ENCODE results near the gene OGDH.
A peak's percentile ranks its signal among the peaks of the same experiment; 100 is the strongest.

OGDH gene

DNA sequence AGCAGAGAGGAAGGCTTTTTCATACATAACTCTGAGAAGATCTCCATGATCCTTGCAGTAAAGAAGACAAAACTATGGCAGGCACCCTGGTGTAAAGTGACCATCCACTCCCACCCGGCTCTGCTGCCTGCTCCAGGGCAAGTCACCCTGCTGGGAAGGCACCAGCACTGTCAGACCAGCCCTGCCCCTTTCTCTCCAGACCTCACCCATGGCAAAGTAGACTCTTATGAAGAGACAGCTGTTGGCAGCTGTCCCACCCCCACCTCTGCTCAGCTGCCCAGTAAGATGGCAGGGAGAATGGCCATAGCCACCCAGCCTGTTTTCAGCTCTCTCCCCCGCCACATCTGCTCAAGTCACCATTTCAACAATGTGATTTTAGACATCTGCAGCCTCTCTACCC, 133.6 kb downstream of the OGDH start:
- DNase-seq, result no peak

GRCh38 chr7:44743750-44744149, 137.3 kb downstream of the OGDH start:
- DNase-seq, result no peak

DNA sequence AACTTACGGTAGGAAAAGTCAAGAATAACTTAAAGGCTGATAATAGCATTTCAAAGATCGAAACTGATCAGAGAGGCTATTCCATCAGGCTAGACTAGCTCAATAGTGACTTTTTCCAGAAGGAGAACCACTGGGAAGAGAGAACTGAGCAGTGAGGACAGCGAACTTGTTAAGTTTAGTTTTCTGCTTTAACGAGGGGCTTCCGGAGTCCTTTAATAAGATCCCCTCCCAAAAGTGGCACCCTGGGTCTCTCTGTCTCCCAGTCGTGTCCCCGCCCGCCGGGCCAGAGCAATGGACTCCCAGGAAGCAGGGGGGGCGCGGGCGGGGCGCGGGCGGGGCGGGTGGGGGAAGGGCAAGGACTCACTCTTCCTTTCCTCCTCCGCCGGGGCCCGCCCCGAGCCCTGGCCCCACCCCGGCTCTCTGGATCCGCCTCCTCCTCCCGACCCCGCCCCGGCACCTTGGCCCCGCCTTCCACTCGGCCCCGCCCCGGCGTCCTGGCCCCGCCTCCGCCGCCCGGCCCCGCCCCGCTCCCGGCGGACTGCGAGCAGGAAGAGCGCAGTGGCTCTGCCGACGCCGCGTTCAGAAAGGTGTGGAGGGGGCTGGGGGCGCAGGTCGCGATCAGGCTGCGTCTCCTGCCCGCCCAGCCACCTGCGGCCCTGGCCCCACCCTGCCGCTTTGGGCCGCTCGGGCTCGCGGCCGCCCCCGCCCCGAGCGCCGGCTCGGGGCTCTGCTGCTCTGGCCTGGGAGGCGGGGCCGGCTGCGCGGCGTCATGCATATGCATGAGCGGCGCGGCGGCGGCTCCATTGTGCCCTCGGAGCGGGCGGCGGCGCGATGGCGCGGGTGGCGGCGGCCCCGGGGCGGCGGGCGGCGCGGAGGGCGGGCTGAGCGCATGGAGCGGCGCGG, 141.9 kb downstream of the OGDH start, which contains the start of gene ZMIZ2:
Gene ZMIZ2, plus strand, starts transcription at position 803 of the 903 bp plus-strand sequence. CDS start 7,403 bp downstream, outside the sequence.
- DNase-seq, result peak; percentile 87

GRCh38 chr7:44748948-44749731, 142.7 kb downstream of the OGDH start:
- DNase-seq, result no peak

GRCh38 chr7:44749992-44750391, 143.6 kb downstream of the OGDH start:
- DNase-seq, result no peak

DNA sequence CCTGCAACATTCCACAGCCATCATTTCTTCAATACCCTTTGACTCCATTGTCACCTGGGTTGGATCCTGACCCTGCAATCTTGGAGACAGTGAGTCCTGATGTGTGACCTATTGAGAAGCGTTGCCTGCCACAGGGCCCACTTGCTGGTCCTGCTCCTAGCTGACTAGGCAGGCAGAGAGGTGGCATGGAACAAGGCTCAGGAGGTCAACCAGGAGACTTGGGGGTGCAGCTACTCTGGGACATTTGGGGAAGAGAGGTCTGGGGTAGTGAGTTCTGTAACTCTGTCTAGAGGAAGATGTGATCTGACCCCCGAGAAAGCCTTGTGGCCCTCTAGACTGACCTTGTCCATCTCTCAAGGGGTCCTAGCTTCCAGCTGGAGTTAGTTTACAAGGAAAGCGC, 144.0 kb downstream of the OGDH start:
- no peak for DNase-seq

- no peak for DNase-seq
Observed at GRCh38 chr7:44750921-44751571, 144.6 kb downstream of the OGDH start.

DNA sequence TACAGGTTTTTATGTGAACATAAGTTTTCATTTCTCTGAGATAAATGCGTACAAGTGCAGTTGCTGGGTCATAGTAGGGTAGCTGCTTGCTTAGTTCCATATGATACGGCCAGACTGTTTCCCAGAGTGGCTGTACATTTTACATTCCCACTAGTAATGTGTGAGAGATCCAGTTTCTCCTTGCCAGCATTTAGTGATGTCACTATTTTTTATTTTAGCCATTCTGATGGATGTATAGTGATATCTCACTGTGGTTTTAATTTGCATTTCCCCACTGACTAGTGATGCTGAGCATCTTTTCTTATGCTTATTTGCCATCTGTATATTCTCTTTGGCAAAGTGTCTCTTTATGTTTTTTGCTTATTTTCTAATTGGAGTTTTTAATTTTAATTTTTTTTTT, 146.4 kb downstream of the OGDH start:
- DNase-seq, result no peak

DNA sequence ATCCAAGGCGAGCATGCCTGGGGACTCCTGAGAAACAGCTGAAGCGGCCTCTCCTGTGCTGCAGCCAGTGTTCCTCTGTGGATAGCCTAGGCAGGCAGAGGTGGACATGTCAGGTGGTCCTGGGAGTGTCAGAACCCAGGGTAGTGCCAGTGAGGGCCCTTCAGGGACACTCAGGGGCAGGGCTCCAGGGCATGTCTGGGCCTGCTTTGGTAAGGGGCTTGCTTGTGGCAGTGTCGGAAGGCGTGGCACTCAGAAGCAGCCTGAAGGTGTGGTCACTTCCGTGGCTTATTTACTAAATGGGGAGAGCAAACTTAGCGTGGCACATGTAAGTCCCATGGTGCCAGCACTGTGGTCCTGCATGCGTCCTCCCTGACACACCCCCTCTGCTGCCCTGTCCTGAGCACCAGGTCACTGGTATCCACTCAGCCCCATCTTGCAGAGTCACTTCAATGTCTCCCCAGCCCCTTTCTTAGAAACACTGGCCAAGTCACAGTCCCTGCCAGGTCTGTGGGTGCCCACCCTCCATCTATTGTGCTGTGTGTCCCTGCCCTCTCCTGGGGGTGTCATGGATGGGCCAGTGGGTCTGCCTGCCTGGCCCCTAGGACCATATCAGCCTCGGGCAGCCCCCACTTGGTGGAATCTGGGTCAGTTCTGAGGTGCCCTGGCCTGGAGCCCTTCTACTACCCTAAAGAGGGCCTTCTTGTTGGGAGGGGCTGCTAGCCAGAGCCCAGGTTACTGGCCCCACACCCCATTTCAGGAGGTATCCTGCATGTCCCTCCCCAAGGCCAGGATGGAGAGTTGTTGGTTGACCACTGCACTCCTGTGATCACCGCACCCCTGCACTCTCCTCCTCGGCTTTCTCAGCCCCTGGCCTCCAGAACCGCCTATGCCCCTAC, 148.6 kb downstream of the OGDH start:
- DNase-seq, result no peak

- no peak for DNase-seq
Observed at GRCh38 chr7:44755698-44756627, 149.5 kb downstream of the OGDH start.

DNA sequence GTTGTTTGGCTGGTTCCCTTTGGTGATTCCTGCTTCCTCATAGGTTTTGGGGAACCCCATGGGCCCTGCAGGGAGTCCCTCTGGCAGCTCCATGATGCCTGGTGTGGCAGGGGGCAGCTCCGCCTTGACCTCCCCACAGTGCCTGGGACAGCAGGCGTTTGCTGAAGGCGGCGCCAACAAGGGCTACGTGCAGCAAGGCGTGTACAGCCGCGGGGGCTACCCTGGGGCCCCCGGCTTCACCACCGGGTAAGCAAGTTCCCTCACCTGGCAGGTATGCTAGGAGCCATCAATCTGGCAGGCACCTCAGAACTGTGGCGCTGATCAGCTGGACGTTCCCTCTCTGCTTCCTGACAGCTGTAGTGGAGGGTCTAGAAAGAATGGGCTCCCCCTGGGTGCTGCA, 150.5 kb downstream of the OGDH start:
- DNase-seq, result no peak

- no peak for DNase-seq
Observed at GRCh38 chr7:44757311-44757710, 150.9 kb downstream of the OGDH start.

GRCh38 chr7:44757739-44758138, 151.3 kb downstream of the OGDH start:
- DNase-seq, result no peak

Measured in GOT3 (cell line).